Measurements from ENCODE around the gene FBXO24.

FBXO24 gene

GRCh38 chr7:100623951-100624824 is 38.1 kb downstream of the FBXO24 start:
- no peak for DNase-seq (ENCODE audit: low spot score)

DNA sequence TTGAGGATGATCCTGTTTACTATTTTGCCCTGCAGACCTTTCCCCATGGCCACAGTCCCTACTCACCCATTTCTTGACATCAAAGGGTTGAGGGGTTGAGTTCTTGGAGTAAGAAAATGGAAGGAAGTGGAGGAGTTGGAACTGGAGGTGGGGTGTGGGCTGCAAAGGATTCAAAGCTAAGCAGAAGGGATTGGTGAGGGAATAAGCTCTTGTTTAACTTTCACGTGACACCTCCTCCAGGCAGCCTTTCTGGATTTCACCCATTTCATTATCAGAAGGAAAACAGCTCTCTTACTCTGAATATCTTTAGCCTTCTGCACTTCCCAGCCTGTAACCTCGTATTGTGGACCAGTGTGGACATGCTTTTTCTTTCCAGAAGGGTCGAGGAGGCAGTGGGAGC is 39.9 kb downstream of the FBXO24 start:
- no peak for DNase-seq (ENCODE audit: low spot score)

- DNase-seq (ENCODE audit: low spot score), result peak; percentile 98
Observed at GRCh38 chr7:100626530-100627237, 40.6 kb downstream of the FBXO24 start.

GRCh38 chr7:100627238-100627549 is 41.1 kb downstream of the FBXO24 start:
- no peak for DNase-seq (ENCODE audit: low spot score)

- DNase-seq (ENCODE audit: low spot score), result no peak
Observed at GRCh38 chr7:100629117-100629716, 43.1 kb downstream of the FBXO24 start.

DNA sequence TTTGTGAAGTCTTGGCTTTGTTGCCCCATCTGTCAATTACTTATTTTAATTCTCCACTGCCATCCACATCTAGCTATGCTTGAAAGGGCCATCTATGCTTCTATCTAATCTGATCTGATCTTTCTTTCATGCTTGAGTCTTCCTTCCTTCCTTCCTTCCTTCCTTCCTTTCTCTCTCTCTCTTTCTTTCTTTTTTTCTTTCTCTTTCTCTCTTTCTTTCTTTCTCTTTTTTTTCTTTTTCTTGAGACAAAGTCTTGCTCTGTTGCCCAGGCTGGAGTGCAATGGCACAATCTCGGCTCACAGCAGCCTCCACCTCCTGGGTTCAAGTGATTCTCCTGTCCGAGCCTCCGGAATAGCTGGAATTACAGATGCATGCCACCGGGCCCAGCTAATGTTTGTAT is 43.9 kb downstream of the FBXO24 start:
- no peak for DNase-seq (ENCODE audit: low spot score)

- peak; percentile 57 for DNase-seq (ENCODE audit: low spot score)
Observed at GRCh38 chr7:100632951-100633717, 47.0 kb downstream of the FBXO24 start.

- DNase-seq (ENCODE audit: low spot score), result no peak
Observed at GRCh38 chr7:100639995-100640516, 53.9 kb downstream of the FBXO24 start.

DNA sequence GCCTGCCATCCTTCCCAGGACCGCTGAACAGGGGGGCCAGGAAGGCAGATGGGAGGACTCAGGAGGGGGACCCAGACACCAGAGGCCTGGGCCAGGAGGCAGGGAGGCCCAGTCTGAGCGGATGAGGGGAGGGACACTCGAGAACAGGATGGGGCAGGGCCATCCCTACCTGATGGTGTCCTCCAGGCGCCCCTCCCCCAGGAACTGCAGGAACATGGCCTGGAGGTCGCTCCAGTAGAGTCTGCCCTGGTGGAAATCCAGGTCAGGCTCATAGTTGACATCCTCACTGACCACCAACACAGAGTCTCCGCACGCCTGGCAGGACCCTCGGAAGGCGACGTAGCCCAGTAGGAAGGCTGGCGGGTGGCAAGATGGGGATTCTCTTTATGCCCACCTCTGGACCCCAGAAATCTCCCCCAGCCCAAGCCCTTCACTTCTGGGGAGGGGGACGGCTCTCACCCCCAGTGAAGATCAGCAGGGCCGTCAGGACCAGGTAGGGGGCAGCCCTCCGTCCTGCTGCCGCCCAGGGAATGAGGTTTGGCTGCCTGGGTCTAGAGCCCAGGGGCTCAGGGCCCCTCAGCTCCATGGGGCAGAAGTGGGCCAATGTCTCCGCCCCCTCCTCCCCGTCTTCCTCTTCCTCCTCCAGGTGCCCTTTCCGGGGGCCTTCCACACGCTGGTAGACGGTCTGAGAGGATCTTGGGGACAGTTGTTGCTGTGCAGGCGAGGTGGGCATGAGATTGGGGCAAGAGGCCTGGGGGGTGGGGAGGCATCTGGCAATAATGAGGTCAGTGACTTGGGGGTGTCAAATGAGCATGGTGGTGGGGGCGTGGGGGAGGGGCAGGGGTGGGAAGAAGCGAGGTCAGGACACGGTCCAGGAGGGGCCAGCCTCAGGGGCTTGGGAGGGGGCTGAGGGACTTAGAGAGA is 54.7 kb downstream of the FBXO24 start:
- no peak for DNase-seq (ENCODE audit: low spot score)

DNA sequence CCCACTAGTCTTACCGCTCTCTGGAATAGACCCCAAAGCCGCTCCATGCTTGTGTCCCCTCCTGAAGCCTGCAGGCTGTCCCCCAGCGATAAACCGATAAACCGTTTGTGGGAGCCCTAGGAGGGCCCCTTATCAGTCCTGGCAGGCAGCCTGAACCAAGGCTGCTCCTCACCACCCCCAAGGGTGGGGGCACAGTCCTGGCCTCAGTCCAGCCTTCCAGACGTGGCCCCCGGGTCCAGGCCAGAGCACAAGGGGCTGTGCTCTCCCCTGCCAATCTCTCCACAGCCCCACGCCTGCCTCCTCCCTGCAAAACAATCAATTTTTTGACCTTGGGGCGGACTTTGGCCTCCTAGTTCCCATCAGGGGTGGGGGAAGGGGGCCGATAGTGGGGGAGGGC is 55.3 kb downstream of the FBXO24 start, which contains the start of gene TFR2:
TSS of gene TFR2 (minus strand) at position 90 of the 397 bp plus-strand sequence. CDS start at position 47, 43 bp downstream.
- DNase-seq (ENCODE audit: low spot score), result no peak

GRCh38 chr7:100641860-100642533 is 55.9 kb downstream of the FBXO24 start:
- DNase-seq (ENCODE audit: low spot score), result no peak

DNA sequence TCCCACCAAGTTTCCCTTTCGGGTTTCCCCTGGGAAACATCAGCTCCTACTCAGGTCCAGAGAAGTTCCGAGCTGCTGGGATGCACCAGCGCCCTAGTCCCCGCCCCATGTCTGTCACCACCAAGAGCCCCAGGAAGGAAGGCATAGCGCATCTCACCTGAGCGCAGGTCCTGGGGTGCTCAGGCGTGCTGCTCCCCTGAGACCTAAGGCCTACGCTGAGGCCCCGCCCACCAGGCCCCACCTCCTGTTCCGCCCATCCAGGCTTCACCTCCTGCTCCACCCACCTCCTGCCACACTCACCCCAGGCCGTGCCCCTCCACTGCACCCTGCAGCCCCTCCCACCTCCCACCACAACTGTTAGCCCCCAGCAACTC is 56.4 kb downstream of the FBXO24 start:
- no peak for DNase-seq (ENCODE audit: low spot score)

DNA sequence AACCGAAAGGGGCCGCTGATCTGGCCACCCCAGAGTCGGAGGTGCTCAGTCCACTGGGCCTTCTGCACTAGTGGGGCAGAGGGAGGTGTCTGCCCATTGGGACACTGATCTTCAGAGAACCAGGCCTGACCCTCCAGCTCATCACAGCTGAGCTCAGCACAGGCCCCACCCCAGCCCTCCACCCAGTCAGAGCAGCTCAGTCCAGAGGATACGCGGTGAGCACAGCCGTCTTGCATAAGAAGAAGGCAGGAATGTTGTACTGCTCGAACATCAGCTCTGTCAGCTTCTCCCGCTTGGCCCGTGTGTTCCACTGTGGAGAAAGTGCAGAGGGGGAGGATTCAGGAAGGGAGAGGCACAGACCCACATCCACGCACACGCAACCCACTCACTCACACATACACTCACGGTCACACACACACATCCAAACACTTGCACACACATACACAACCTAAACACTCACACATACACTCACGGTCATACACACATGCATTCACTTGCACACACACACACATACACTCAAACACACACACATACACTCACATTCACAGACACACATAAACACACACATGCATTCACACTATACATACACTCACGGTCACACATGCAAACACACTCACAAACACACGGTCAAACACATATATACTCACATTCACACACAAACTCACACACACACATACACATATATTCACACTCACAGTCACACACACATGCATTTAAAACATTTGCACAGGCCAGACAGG is 63.9 kb downstream of the FBXO24 start:
- DNase-seq (ENCODE audit: low spot score), result no peak
